ENCODE measurements around the gene WNT7B. TPM values are rescaled to one million over a fixed set of nuclear protein-coding genes. Genes with fewer than 3 reads are reported as not detected.

The WNT7B gene
- total RNA-seq, 3 donors from 2014 or later (not counting 1 experiment from before 2014, with no cell fraction given), result not detected

DNA sequence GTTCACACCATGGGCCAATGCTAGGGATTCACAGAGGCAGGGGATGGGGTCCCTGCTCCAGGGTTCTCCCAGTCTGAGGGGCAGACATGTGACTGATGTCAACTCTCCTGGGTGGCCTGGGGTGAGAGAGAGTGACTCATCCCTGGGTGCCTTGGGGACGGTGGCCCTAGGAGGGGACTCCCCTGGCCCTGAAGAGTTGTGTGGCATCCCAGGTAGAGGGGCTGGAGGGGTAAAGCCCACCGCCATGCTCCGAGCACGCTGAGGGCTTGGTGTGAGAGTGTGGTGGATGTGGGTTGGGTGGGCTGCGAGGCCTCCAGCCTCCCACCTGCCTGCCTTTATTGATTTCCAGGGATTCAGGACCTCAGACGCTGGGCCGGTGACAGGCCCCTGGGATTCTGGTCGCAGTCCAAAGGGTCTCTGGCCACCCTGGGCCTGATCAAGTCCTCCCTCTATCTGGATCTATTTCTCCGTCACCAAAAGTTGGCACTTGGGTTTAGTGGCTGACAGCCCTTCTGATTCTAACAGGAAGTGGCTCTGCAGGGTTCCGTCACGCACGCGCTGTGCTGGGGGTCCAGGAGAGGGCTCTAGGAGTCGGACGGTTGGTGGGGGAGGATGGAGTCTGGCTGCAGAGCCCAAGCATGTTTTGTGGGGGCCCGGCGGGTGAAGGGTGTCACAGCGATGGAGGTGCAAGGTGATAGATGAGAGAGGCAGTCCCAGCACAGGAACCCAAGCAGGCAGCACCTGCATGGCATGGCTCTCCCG lies 27.3 kb upstream of the WNT7B start:
- no peaks in the 10 kb centered on the region for H3K27me3 ChIP-seq (ENCODE audit: control insufficient read depth, insufficient read depth, low read length)
- intact Hi-C loops (cut with micrococcal nuclease), result no loop called here
- peak overlapping the region; percentile 31 for H3K27ac ChIP-seq (ENCODE audit: low read length)
- Mint-ChIP-seq H3K36me3 (no peaks in the 10 kb centered on the region), H3K4me3 (peak overlapping the region; percentile 87), H3K27ac (peak overlapping the region; percentile 68 to 90), H3K27me3 (ENCODE audit: low read depth in 2 of 2) (peaks cover 0 to 3% of the 10 kb centered on the region in 2 donors), H3K4me1 (peaks cover 13 to 27% of the 10 kb centered on the region in 2 donors), H3K9me3 (peaks cover 0 to under 1% of the 10 kb centered on the region in 2 donors)
- 26% methylated on average over 19 of the region's 19 CpGs for WGBS (ENCODE audit: insufficient coverage)
- DNase-seq (peak; percentile 51 to 65), ATAC-seq (peak; percentile 73 to 82 (median 73))
- H3K36me3 ChIP-seq (ENCODE audit: control insufficient read depth, insufficient read depth, low read length), result no peaks in the 10 kb centered on the region
- H3K4me3 ChIP-seq (ENCODE audit: low read length), result no peak overlapping the region
- peaks cover 39% of the 10 kb centered on the region for H3K4me1 ChIP-seq (ENCODE audit: control insufficient read depth, insufficient read depth, low read length)
- TF ChIP-seq, protein P1, sequence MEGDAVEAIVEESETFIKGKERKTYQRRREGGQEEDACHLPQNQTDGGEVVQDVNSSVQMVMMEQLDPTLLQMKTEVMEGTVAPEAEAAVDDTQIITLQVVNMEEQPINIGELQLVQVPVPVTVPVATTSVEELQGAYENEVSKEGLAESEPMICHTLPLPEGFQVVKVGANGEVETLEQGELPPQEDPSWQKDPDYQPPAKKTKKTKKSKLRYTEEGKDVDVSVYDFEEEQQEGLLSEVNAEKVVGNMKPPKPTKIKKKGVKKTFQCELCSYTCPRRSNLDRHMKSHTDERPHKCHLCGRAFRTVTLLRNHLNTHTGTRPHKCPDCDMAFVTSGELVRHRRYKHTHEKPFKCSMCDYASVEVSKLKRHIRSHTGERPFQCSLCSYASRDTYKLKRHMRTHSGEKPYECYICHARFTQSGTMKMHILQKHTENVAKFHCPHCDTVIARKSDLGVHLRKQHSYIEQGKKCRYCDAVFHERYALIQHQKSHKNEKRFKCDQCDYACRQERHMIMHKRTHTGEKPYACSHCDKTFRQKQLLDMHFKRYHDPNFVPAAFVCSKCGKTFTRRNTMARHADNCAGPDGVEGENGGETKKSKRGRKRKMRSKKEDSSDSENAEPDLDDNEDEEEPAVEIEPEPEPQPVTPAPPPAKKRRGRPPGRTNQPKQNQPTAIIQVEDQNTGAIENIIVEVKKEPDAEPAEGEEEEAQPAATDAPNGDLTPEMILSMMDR (IDR thresholded peaks at IDR 0.05), result no peak
- no peaks in the 10 kb centered on the region for H3K9me3 ChIP-seq (ENCODE audit: control insufficient read depth, insufficient read depth, low read length)

DNA sequence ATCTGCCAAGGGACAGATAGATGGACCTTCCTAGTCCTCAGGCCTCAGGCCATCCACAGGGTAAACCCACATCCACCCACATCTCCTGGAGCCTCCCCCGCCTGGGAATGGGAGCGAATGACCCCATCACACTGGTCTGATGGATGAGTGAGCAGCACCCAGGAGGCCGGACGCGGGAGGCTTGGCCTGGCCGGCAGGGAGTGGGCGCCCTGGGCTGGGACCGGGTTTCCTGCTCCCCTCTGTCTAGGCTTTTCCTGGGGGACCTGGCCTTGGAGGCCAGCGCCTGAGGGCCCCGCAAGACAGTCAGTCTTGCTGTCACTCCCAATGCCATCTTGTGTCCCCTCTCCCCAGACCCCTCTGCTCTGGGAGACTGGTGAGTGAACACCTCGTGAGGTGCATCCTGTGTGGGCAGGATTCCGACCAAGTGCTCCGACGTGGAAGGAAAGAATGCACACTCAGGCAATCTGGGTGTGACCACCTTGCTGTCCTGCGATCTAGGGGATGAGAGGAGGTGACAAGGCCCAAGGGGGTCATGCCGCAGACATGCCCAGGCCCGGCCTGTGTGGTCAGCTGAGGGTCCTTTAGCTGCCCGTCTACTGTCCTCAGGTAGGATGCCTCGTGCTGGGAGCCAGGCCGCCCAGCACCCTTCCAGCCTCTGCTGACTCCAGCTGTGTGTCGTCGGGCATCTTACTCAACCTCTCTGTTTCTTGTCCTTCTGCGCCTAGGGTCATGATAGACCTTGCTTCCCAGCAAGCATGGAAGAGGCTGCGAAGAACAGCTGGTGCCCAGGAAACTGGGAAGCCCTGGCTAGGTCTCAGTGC lies 26.5 kb upstream of the WNT7B start:
- Histone ChIP-seq H3K9me3 (ENCODE audit: control insufficient read depth, insufficient read depth, low read length) (no peaks in the 10 kb centered on the region), H3K36me3 (ENCODE audit: control insufficient read depth, insufficient read depth, low read length) (no peaks in the 10 kb centered on the region), H3K4me3 (ENCODE audit: low read length) (no peak overlapping the region), H3K27me3 (ENCODE audit: control insufficient read depth, insufficient read depth, low read length) (no peaks in the 10 kb centered on the region), H3K4me1 (ENCODE audit: control insufficient read depth, insufficient read depth, low read length) (peaks cover 39% of the 10 kb centered on the region), H3K27ac (ENCODE audit: low read length) (no peak overlapping the region)
- ATAC-seq (no peak), DNase-seq (no peak)
- no peak overlapping the region for H3K4me3 Mint-ChIP-seq
- TF ChIP-seq, protein P1 (IDR thresholded peaks at IDR 0.05), result no peak
- H3K4me1 Mint-ChIP-seq, result peaks cover 13 to 27% of the 10 kb centered on the region in 2 donors
- peaks cover 0 to 3% of the 10 kb centered on the region in 2 donors for H3K27me3 Mint-ChIP-seq (ENCODE audit: low read depth in 2 of 2)
- WGBS (ENCODE audit: insufficient coverage), result 96% methylated on average over 24 of the region's 24 CpGs
- intact Hi-C loops (cut with micrococcal nuclease), result no loop called here
- no peaks in the 10 kb centered on the region for H3K36me3 Mint-ChIP-seq
- peak overlapping the region; percentile 68 to 90 for H3K27ac Mint-ChIP-seq
- no peaks in the 10 kb centered on the region for H3K9me3 Mint-ChIP-seq

DNA sequence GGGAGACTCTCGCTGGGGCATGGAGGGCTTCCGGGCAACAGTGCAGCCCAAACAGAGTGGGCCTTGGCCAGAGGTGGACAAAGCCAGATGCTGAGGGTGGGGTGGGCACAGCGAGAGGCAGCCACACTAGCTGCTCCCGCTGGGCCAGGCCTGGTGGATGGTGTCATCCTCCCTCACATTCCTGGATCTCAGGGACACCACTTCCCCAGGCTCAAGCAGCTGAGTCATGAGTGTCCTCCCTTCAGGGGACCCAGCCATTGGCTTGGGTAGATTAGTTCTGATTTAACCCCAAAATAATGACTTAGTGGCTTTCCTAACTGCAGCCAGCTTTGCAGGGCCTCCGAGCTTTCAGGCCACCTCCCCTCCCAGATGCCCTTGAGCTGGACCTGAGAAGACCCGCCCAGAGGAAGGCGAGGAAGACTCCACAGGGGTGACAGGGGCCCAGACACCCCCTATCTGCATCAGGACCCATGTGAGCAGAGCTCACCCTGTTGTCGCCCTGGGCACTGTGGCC lies 25.9 kb upstream of the WNT7B start:
- WGBS (ENCODE audit: insufficient coverage), result 96% methylated on average over 8 of the region's 8 CpGs
- ATAC-seq (no peak), DNase-seq (no peak)
- H3K27me3 Mint-ChIP-seq (ENCODE audit: low read depth in 2 of 2), result peaks cover 0 to 3% of the 10 kb centered on the region in 2 donors
- Histone ChIP-seq H3K9me3 (ENCODE audit: control insufficient read depth, insufficient read depth, low read length) (no peaks in the 10 kb centered on the region), H3K27ac (ENCODE audit: low read length) (no peak overlapping the region), H3K4me3 (ENCODE audit: low read length) (no peak overlapping the region), H3K27me3 (ENCODE audit: control insufficient read depth, insufficient read depth, low read length) (no peaks in the 10 kb centered on the region), H3K36me3 (ENCODE audit: control insufficient read depth, insufficient read depth, low read length) (no peaks in the 10 kb centered on the region), H3K4me1 (ENCODE audit: control insufficient read depth, insufficient read depth, low read length) (peaks cover 46% of the 10 kb centered on the region)
- TF ChIP-seq, protein P1 (IDR thresholded peaks at IDR 0.05), result no peak
- no peak overlapping the region for H3K27ac Mint-ChIP-seq
- no peak overlapping the region for H3K4me3 Mint-ChIP-seq
- no peaks in the 10 kb centered on the region for H3K9me3 Mint-ChIP-seq
- intact Hi-C loops (cut with micrococcal nuclease), result no loop called here
- H3K36me3 Mint-ChIP-seq, result no peaks in the 10 kb centered on the region
- H3K4me1 Mint-ChIP-seq, result peaks cover 13 to 28% of the 10 kb centered on the region in 2 donors
